ENCODE data around the gene NBPF20.
"Not testable (repeated sequence)": the region's sequence is repeated elsewhere in the genome, so short reads cannot be mapped to it uniquely, and the experiment has no call there.

Gene NBPF20, protein sequence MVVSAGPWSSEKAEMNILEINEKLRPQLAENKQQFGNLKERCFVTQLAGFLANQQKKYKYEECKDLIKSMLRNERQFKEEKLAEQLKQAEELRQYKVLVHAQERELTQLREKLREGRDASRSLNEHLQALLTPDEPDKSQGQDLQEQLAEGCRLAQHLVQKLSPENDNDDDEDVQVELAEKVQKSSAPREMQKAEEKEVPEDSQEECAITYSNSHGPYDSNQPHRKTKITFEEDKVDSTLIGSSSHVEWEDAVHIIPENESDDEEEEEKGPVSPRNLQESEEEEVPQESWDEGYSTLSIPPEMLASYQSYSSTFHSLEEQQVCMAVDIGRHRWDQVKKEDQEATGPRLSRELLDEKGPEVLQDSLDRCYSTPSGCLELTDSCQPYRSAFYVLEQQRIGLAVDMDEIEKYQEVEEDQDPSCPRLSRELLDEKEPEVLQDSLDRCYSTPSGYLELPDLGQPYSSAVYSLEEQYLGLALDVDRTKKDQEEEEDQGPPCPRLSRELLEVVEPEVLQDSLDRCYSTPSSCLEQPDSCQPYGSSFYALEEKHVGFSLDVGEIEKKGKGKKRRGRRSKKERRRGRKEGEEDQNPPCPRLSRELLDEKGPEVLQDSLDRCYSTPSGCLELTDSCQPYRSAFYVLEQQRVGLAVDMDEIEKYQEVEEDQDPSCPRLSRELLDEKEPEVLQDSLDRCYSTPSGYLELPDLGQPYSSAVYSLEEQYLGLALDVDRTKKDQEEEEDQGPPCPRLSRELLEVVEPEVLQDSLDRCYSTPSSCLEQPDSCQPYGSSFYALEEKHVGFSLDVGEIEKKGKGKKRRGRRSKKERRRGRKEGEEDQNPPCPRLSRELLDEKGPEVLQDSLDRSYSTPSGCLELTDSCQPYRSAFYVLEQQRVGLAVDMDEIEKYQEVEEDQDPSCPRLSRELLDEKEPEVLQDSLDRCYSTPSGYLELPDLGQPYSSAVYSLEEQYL (N-terminal part only)

DNA sequence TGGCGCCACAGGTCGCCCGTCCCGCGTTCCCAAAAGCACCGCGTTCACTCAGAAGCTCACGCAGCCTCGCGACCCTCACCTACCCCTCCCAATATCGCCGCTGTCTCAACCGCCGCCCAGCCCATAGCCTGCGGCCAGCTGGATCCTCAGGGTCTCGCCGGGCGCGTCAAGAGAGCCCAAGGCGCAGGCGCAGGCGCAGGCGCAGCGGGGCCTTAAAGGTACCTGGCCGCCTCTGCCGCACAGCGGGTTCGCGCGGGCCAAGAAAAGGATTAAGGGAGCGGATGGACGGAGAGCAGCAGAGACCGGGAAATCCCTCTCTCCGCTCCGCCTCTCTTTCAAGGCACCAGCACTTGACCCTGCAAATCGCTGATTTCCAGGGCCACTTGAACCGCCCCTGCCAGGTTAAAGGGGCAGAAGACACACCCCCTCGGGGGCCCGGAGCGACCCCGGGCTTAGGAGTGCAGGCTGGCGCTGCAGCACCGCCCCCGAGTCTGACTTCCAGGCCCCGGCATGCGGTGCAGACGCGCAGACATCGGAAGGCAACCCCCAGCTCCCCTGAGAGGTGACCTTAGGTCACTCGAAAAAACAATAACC is at the start of gene NBPF20:
Gene NBPF20, minus strand, starts transcription at position 168 of the 594 bp plus-strand sequence. CDS start 20,331 bp downstream, outside the sequence.
- DNase-seq, result peak; percentile 67

DNA sequence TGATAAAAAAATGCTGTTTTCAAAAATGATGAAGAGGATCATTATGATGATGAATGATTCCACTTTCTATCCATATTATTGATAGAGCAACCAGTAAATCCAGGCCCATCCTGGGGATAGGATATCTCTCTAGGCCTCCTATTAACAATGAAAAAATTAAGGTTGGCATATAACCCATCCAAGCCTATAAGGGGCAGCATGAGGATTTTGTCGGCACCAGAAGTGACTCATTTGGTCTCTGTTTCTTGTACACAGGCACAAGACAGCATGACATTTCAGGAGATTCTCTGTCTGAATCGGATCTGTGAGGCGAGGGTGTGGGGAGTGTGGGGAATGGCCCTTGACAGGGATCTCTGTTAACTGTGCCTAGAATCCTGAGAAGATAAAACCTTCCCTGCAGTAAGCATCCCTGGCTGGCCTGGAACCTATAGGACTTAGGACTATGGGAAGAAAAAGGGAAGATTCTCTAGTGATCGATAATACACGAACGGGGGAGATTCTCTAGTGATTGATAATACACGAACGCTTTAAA is 49.5 kb upstream of the NBPF20 start:
- not testable (repeated sequence) for DNase-seq

DNA sequence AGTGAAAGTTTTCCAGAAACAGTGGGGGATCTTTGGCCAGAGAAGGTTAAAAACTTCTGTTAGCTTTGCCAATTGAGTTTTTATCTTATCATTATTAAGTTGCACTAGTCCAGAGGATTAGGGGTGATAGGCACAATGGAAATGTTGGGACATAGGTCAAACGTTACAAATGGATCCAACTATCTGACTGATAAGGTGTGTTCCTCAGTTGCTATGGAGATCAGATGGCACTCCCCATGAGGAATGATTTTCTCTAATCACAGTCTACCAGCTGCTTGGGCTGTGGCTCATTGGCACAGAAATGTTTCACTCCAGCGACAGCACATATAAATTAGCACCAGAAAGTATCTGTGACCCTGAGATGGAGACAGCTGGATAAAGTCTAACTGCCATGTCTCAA is 47.3 kb upstream of the NBPF20 start:
- not testable (repeated sequence) for DNase-seq

DNA sequence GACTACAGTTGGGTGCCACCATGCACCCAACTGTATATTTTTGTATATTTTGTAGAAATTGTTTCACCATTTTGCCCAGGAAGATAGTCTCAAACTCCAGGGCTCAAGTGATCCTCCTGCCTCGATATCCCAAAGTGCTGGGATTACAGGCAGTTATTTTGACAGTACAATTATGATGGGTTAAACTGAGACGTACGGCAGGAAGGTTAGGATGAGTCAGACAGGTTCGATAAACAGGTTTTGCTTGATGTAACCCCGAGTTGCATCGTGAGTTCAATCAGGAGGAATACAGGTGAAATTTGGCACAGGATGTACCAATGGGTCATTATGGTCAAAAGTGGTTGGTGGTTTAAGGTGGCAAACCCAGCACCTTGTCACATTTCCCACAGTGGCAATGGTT is 46.0 kb upstream of the NBPF20 start:
- DNase-seq, result not testable (repeated sequence)

DNA sequence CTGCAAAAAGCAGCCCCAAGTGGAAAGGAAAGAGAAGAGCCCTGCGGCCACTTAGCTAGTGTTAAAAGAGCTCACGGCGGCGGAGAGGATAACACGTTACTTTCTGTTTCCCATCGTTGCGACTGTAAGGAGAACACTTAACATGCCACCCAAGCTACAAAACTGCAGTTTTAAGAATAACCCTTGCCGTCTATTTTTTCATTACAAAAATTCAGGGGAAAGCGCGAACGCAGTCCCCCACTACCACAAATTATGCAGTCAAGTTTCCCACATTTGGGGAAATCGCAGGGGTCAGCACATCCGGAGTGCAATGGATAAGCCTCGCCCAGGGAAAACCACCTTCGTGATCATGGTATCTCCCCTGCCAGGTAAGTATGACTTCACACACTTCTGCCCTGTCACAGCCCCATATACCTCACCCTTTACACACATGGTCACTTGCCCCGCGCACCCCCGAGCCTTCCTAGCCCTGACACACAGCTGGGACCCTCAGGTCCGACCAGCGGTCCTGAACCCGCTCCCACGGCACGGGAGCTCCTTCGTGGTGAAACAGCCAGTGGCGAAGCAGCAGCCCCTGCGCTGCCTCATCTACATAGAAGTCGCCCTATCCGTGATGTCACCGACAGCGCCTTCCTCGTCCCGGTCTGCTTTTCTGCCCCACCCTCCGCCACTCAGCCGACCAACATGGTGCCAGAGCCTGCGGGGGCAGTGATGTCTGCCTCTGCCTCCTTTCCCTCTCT is 40.2 kb upstream of the NBPF20 start:
- DNase-seq, result peak; percentile 94

DNA sequence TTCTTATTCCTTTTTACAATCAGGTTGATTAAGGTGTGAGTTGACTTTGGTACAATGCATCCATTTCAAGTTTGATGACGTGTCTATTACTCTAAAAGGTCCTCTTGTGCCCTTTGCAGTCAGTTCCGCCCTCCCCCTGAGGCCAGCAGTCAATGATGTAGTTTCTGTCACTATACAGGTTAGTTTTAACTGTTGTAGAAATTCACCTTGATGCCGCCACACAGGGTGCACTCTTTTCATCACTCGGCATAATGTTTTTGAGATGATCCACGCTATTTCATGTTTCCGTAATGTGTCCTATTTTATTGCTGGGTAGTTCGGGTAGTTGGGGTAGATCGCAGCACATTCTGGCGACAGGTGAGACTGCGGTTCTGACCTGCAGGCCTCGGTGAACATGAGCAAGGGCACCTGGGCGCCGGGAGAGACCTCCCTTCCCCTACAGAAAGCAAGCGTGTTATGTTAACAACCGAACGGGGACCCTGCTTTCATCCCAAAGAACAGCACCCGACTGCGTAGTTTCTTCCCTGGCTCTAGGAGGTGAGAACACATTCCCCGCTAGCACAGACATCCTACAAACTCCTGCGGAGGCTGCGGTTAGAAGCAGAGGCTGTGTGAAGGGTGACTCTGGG is 39.4 kb upstream of the NBPF20 start:
- DNase-seq, result not testable (repeated sequence)

DNA sequence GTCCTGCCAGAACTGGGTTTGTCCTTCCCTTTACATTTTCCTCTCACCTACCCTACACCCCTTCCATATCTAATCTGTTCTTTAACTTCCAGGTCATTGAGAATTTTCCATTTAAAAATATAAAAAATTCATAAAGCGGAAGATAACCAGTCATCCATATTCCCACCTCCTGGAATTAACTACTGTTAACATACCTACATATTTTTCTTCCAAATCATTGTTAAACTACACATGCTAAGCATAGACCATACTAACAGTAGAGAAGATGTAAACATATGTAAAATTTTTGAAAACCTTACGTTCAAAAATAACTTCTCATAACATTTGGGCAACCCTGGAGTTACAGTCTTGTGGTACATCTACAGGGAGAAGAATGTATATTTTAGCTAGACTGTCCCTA is 38.6 kb upstream of the NBPF20 start:
- not testable (repeated sequence) for DNase-seq

DNA sequence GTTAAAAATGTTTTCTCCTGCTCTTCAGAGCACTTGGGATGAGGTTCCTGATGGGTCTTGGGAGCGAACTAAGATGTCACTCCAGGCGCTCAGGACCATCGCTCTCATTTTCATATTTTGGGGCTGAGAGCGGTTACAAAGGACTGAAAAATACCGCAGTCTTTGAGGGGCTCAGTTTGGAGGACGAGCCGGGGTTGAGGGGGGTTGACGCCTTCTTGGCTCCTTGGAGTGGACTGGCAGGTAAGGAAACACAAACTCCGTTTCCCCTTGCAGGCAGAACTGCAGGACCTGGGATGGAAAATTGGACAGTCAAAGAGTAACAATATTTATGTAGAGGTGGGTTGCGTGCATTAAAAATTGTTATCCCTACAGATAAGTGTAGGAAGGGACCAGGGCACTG is 35.3 kb upstream of the NBPF20 start:
- not testable (repeated sequence) for DNase-seq

DNA sequence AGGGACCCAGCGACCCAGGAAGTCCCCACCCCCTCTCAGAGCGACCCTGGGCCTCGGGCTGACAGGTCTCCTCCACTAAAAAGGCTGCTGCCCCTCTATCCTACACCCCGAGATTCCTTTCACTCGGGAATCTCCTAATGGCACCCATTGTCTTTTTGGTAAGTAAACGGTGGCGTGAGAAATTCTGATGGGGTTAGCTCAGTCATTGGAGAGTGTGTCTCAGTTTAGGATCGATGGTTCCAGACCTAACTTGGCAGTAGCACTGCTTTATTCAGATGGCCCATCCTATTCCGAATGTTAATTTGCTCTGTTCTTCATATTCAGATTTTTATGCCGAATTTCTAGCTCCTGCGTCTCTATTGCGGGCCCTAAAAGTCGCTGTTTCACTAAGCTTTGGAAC is 34.6 kb upstream of the NBPF20 start:
- not testable (repeated sequence) for DNase-seq

DNA sequence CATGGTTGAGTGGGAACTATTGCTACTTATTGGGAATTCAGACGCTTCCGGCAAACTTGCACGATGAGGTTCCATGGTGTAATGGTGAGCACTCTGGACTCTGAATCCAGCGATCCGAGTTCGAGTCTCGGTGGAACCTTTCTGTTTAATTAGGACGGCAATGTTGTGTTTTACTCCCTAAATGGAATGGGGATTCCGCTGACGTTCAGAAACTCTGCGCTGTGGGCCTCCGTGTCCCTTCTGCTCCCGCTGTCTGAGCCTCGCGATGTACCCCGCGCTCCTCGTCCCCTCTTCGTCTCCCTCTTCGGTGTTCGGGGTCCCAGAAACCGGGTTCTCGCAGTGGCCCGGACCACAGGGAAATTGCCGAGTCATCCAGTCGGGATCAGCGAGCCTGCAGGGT is 34.2 kb upstream of the NBPF20 start:
- not testable (repeated sequence) for DNase-seq

DNA sequence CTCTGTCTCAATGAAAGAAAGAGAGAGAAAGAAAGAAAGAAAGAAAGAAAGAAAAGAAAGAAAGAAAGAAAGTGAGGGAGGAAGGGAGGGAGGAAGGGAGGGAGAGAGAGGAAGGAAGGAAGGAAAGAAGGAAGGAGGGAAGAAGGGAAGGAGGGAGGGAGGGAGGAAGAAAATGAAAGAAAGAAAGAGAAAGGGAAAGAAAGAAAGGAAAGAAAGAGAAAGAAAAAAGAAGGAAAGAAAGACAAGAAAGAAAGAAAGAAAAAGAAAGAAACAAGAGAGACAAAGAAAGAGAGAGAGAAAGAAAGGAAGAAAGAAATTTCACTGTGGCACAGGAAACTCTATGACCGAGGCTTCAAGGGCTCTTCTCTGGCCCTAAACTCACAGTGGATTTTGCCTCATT is 33.7 kb upstream of the NBPF20 start:
- DNase-seq, result not testable (repeated sequence)

DNA sequence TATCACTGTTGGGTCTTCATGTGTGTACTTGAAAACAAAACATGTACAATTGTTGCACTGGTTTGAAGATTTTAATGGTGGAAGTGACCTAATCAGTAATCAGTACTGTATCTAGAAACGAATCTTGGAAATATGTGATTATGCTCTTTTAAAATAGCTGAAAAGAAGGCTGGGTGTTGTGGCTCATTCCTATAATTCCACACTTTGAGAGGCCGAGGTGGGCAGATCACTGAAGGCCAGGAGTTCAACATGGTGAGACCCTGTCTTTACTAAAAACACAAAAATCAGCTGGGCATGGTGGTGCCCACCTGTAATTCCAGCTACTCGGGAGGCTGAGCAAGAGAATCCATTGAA is 29.4 kb upstream of the NBPF20 start:
- DNase-seq, result not testable (repeated sequence)

DNA sequence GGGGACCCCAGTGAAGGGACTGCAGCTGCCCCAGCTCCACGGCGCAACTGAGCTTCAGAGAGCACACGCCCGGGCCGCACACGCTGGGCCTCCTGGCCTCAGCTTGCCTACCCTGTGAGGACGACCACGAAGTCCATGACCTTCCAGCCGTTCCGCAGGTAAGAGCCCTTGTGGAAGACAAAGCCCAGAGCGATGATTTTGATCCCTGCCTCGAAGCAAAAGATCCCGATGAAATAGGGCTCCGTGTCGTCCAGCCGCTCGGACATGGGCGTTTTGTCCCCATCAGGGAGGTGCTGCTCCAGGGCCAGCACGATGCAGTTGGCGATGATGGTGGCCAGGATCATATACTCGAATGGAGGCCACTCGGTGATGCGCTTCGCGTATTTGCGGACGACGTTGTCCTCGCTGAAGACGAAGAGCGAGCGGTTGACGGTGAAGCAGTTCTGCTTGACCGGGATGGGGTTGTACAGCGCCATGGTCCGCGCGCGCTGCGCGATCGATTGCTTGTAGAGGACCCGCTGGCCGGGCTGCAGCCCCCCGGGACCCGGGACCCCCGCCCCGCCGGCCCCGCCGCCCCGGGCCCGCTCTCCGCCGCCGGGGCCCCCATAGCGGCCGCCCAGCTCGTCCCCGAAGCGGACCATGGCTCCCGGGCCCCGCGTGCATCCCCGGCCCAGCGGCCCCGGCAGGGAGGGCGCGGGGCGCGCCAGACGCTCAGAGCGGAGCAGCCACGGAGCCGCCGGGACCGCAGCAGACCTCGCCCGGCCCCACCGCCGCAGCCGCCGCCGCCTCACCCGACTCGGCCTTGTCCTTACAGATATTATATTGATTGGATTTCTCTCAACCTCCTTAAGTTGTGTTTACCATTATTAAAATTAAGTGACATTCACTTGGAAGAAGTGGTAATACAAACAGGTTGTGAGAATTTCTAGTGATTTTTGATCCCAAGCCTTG is 28.7 kb upstream of the NBPF20 start:
- DNase-seq, result not testable (repeated sequence)

DNA sequence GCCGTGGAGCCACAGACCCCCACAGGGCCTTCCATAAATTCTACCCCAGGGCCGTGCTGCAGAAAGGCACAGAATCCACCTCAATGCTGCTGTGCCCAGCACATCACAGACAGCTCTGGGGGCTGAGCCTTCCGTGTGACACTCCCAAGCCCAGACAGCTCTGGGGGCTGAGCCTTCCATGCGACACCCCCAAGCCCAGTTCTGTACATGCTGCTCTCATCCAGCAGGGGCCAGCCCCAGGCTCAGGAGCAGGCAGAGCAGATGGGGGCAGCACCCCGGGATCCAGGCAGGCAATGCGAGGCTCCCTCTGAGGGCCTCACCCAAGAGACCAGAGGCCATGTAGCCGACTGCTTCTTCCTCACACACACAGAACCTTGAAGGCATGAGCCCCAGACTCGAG is 27.1 kb upstream of the NBPF20 start:
- not testable (repeated sequence) for DNase-seq

DNA sequence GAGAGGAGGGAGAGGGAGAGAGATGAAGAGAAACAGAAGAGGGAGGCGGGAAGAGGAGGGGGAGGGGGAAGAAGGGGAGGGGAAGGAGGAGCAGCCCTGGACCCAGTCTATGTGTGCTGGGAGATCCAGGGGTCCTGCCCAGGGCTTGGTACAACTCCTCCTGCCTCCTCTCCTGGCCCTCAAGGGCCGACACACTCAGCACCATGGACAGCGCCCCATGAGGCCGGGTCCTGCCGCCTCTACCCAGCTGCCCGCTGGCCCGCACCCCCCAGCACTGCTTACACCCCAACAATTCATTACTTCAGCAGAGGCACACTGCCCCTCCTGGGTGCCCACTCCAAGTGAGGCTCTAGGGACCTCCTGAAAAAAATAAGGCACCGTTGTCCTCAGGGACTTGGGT is 26.5 kb upstream of the NBPF20 start:
- DNase-seq, result peak; percentile 29

DNA sequence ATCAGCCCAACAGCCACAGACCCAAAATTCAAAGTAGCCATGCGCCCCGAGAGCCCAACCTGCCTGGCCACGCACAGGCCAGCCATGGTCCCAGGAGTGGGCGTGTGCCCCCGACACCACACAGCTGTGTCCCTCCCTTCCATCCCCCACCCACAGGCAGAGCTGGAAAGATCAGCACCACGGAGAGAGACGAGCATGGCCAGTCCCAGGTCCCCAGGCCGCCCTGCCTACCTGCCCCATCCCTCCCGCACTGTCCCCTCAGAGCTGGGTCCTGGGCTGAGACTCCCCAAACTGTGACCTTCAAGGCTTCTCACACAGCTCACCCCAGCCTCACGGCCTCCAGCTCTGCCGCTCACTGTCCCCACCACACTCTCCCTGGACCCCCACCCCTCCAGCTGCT is 19.8 kb upstream of the NBPF20 start:
- DNase-seq, result not testable (repeated sequence)

DNA sequence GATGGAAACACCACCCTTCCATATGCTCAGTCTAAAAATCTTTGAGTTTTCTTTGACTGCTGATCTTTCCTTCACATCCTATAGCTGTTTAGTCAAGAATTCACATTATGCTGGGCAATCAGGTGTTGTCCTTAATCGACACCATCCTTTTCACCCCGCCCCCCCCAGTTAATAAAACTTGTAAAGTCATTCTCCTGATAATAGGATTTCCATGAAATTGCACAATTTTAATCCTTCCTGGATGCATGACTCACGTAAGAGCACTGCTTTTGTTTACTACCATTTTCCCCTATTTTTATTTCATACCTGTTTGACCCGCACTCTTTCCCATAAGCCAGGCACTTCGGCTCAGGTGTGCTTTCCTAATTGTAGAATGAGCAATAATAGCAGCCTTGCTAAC is 16.9 kb upstream of the NBPF20 start:
- DNase-seq, result not testable (repeated sequence)

DNA sequence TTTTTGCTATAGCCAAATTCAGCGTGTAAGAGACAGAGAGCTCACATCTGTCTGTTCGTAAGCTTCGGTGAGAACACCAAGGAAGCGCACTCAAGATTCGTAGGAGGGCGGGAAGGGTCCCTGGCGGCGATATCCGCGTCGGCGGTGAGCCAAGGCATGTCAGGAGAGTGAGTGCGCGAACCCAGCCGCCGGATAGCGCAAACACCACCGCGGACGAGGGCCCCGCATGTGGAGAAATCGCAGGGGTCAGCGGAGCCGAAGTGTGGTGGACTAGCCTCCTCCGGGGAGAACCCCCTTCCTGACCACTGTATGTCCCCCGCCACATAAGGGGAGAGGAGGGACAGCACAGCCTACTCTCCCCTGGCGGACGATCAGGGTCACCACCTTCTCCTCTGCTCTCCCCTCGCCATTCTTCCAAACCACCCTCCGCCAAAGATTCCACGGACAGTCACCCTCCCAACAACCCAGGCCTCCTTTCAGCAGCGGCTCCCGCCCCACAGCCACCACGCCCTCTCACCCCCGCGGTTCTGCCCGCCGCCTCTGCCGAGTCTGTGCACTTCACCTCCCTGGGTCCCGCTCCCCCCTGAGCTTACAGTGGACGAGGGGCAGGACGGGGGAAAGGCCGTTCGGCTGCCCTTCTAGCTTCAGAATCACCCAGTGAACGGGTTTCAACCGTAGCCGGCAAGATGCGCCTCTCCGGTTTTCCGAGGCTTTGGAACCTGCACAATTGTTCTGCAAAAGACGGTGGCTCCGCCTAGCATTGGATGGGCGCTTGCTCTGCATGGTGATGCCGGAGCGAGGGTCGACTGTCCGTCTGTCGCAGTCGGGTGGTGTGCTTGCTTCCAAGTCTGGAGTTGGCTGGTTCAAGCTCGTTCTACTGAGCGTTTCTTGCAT is 6.2 kb upstream of the NBPF20 start:
- not testable (repeated sequence) for DNase-seq

DNA sequence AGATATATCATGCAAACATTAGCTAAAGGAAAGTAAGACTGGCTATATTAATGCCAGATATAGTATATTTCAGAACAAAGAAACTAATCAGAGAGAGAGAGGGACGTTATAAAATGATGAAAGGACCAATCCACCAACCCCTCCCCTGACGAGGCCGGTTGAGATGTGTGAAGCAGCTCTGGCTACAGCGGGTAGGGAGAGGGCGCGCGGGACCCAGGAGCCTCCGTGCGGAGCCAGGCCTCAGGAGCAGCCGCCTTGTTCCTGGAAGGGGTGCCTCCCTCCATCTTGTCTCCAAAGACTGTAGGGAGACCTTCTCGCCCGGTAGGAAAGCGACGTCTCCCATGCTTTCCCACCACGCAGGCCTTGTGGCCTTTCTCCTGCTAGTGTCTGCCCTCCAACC is 5.4 kb upstream of the NBPF20 start:
- not testable (repeated sequence) for DNase-seq

Measured in stimulated activated CD4-positive, alpha-beta T cell treated with anti-CD3 and anti-CD28 coated beads, Interleukin-1b, Interleukin-23, amount 100 ng/mL, for 48 hours (primary cell).